ENCODE results near the gene TMEM205.

Gene TMEM205

GRCh38 chr19:11304936-11305335, 41.1 kb downstream of the TMEM205 start:
- DNase-seq (ENCODE audit: low read depth in 1 of 2, low spot score in 1 of 2), result no peak

GRCh38 chr19:11300811-11301120, 45.3 kb downstream of the TMEM205 start:
- no peak for DNase-seq (ENCODE audit: low read depth in 1 of 2, low spot score in 1 of 2)

DNA sequence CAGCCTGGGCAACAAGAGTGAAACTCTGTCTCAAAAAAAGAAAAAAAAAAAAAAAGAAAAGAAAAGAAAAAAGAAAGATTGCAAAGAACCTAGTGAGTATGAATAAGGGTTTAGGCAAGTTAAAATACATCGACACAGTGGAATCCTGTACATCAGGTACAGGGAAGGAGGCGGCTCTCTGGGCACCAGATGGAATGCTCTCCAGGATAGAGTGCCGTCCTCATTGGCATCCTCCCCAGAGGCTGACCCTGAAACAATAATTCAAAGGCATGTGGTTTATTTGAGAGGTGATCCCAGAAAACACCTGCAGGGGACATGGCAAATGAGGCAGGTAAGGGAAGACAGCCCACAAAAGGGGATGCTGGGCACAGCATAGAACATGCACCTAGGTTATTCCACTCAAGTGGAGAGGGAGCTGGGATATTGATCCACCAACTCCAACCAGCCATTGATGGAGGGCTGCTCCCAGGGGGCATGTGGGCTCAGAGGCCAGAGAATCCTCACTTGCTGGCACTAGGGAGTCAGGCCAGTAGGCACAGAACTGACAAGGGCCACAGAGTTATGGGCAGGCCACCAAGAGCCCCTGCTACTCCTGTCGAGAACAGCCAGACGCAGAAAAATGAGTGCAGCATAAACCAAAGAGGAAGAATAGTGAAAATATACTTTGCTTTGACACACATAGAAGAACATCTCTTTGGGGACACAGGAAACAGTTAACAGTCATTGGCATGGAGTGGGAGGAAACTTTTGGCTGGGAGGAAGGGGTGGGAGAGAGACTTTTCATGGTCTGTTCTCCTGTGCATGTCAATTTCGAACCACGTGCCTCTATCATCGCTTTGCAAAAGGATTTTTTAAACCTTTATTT, 45.9 kb downstream of the TMEM205 start:
- no peak for DNase-seq (ENCODE audit: low read depth in 1 of 2, low spot score in 1 of 2)

- DNase-seq (ENCODE audit: low read depth in 1 of 2, low spot score in 1 of 2), result no peak
Measured at GRCh38 chr19:11296264-11296663, 49.8 kb downstream of the TMEM205 start.

GRCh38 chr19:11295665-11296245, 50.3 kb downstream of the TMEM205 start, which contains the start of gene TSPAN16:
TSPAN16 (plus strand) TSS chr19:11296160; CDS start chr19:11296298, 138 bp downstream.
- no peak for DNase-seq (ENCODE audit: low read depth in 1 of 2, low spot score in 1 of 2)

DNA sequence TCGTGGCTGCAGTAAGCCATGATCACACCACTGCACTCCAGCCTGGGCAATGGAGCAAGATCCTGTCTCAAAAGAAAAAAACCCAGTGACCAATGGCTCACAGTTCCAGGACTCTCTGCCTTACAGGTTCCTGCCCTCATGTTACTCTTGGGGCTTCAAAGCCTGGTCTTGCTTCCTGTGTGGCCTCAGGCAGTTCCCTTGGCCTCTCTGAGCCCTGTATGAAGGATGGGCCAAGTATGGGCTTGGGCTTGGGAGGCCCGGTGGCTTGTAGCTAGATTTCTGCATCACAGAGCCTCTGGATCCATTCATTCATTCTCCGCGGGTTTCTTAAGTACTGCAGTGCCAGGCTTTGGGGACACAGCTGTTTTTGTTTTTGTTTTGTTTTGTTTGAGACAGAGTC, 50.9 kb downstream of the TMEM205 start:
- no peak for DNase-seq (ENCODE audit: low read depth in 1 of 2, low spot score in 1 of 2)

DNA sequence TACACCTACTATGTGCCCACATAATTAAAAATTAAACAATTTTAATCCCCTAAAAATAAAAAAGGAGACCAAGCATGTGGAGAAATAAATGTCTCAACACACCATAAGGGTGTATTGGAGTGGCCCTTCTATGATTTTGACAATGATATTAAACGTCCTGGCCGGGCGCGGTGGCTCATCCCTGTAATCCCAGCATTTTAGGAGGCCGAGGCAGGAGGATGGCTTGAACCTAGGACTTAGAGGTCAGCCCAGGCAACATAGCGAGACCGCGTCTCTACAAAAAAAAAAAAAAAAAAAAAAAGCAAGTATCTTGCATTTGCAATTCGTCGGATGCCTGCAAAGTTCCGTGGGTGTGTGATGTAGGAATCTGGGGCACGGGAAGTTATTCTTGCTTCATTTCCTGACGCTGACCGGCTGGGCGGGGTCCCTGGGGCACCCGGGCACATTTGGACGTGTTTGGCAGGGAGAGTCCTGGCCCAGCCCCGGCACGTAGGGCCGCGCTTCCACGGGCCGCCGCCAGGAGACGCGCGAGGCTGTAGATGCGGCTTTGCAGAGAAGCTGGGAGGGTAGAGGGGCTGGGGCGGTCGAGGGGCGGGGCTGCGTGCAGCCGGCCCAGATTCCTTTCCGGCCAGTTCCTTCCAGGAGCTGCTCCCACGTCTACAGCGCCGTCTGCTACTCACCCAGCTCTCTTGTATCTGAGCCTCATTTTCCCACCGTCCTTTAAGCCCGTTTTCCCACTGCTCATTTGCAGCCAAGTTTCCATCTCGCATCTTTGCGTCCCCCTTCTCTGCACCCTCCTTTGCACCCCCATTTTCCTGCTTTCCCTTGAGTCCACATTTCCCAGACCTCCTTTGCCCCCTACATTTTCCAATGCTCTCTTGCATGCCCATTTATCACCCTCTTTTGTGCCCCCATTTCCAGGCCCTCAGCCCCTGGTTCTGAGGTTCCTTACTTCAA, 52.4 kb downstream of the TMEM205 start:
- peak; percentile 61 to 82 for DNase-seq (ENCODE audit: low read depth in 1 of 2, low spot score in 1 of 2)
